Mammary microvascular endothelial cell (primary cell): ENCODE measurements around the gene SPCS1. TPM values are rescaled to one million over a fixed set of nuclear protein-coding genes. Genes with fewer than 3 reads are reported as not detected.

Experiments used
- total RNA-seq: library from RNA; depleted of rRNA; stranded (reverse); fragments of >200 nt; gene quantifications from 2 replicates; pipeline ENCODE4 v1.2.3, GENCODE V29; 2015

The SPCS1 gene
- total RNA-seq, result 189 TPM in 2 replicates

DNA sequence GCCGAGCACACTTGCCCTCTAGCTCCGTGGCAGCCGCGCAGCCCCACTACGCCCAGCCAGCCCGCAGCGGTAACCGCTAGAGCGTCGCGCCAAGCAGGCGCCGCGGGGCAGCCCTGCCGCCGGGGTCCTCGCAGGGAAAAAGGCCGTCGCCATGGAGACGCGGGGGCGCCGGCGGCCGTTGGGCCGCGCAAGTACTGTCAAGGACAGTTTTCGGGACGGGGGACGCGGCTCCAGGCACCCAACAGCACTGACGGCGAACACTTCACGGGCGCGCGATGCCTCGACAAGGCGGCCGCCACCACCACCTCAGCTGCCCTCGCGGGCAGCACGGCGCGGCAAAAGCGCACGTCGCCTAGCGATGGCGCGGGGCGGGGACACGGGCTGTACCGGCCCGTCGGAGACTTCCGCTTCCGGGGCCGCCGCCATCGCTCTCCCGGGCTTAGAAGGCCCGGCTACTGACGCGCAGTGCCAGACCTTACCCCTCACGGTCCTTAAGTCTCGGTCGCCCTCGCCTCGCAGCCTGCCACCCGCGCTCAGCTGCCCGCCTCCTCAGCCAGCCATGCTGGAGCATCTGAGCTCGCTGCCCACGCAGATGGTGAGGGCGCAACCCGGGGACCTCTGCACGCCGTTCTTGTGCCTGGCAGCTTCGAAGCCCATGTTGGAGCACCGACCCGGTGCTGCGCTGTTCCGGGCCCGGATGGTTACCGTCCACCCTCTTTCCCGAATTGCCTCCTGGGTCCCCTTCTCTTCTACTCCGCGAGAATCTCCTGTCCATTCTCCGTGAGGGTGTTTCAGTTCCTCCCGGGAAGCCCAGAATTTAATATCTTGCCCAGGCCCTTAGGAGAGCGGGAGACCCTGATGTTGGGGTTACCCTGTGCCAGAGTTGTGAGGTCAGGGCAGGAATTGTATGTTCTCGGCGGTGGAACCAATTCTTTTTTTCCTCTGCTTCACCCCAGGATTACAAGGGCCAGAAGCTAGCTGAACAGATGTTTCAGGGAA lies at the start of gene SPCS1, which contains the start of gene GLT8D1:
Gene SPCS1, plus strand, starts transcription at position 419 of the 999 bp plus-strand sequence. Its CDS starts 141 bp downstream, at position 560.
Gene GLT8D1, minus strand, starts transcription at position 104 of the 999 bp plus-strand sequence. CDS start 5,331 bp downstream, outside the sequence.

GRCh38 chr3:52685709-52686691 lies 19.9 kb upstream of the SPCS1 start, which contains the start of the genes GNL3 and PBRM1:
Gene GNL3, plus strand, starts transcription at chr3:52686032. Its CDS starts 61 bp downstream, at chr3:52686093.
Gene PBRM1, minus strand, starts transcription at chr3:52685913.

Other genes starting within 250 kb of the SPCS1 start
- gene STAB1, start 210.8 kb upstream of the SPCS1 start, total RNA-seq, result 149 and 154 TPM in 2 replicates
- 44.6 and 64.3 TPM in 2 replicates for gene NT5DC2, start 172.2 kb upstream of the SPCS1 start, total RNA-seq
- gene UQCC5, start 169.5 kb upstream of the SPCS1 start, total RNA-seq, result 0.59 and 9.9 TPM in 2 replicates
- 48.8 and 49.8 TPM in 2 replicates for gene PBRM1, start 20.2 kb upstream of the SPCS1 start, total RNA-seq
- gene GNL3, start 20.1 kb upstream of the SPCS1 start, total RNA-seq, result 100 and 102 TPM in 2 replicates
- 49.4 and 60.7 TPM in 2 replicates for gene GLT8D1, start 315 bp upstream of the SPCS1 start, total RNA-seq
- 12.1 and 15.1 TPM in 2 replicates for gene NEK4, start 64.8 kb downstream of the SPCS1 start, total RNA-seq
- gene ITIH1, start 71.5 kb downstream of the SPCS1 start, total RNA-seq, result not detected in 2 replicates
- not detected in 2 replicates for gene ITIH3, start 88.7 kb downstream of the SPCS1 start, total RNA-seq
- 0.15 TPM in 1 of 2 replicates, not detected in the other for gene ITIH4, start 124.6 kb downstream of the SPCS1 start, total RNA-seq
- gene MUSTN1, start 128.9 kb downstream of the SPCS1 start, total RNA-seq, result not detected in 2 replicates
- 17.0 and 17.3 TPM in 2 replicates for gene STIMATE, start 191.4 kb downstream of the SPCS1 start, total RNA-seq